Spleen (tissue), 7 donors: Measurements from ENCODE around the gene ACR.
"Not testable (repeated sequence)": the region's sequence is repeated elsewhere in the genome, so short reads cannot be mapped to it uniquely, and the experiment has no call there.

Source experiments
- CTCF ChIP-seq, 11 experiments: fragments of 200-600 bp in 7 of 11; fragments of 450-650 bp in 4 of 11; sonication (generic) in 4 of 11; IDR thresholded peaks in 8 of 11; conservative IDR thresholded peaks in 3 of 11; 1 replicate in 7 of 11; 2 replicates in 4 of 11; pipeline versions ENCODE4 v1.4.0 to v1.8.0; 2016 to 2021; ENCODE audit warnings: antibody characterized with exemption in 11 of 11, inconsistent platforms in 4 of 11, mild to moderate bottlenecking in 1 of 11
- POLR2A ChIP-seq, 3 donors: fragments of 450-650 bp; IDR thresholded peaks; one replicate each; pipeline ENCODE4 v1.5.1; 2017; ENCODE audit warnings: antibody characterized with exemption in 3 of 3, mild to moderate bottlenecking in 1 of 3
- POLR2AphosphoS5 ChIP-seq, 3 donors: sonication (generic); formaldehyde crosslinking; IDR thresholded peaks; one replicate each; pipeline ENCODE4 v1.5.1; 2017; ENCODE audit warnings: antibody characterized with exemption in 3 of 3
- donor health status: DM: no; HTN: no; CAD: no; lungs with moderate emphysema.
- donor health status: DM: no; HTN: no; CAD: no.
- donor health status: DM: no; HTN: no; CAD: no.

- TF ChIP-seq CTCF (IDR thresholded peaks at IDR 0.05 in 8 of 11, conservative IDR thresholded peaks at IDR 0.05 in 3 of 11); POLR2AphosphoS5 (IDR thresholded peaks at IDR 0.05); POLR2A (IDR thresholded peaks at IDR 0.05): not testable (repeated sequence)
Measured at GRCh38 chr22:50740714-50741113, 2.7 kb downstream of the ACR start.
